ENCODE measurements around the gene PICK1. TPM values are rescaled to one million over a fixed set of nuclear protein-coding genes. Genes with fewer than 3 reads are reported as not detected.

PICK1 gene
- polyA plus RNA-seq, 1 donor = 32.0 TPM

DNA sequence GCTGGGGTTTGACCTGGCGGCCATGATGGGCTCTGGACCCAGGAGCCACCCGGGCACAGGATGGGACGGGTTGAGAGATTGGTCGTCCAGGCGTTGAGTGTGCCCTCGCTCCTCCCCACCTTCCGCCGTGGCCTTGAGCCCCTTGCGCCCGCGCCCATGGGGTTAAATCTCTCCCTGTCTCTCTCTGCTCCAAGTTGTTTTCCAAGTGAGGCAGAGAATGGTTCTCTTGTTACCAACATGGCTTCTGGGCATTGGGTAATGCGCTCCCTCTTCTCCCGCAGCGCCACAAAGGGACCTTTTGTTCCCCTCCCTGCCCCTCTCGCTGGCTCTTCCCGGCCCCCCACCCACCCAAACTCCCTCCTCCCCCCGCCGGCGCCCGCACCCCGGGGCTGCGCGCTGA, 18.8 kb upstream of the PICK1 start:
- WGBS (ENCODE audit: insufficient coverage, low lambda C conversion rate) = no CpG with 5 or more reads among the region's 23 CpGs
- DNase-seq = no peak
- no peak overlapping the region for H3K27ac ChIP-seq (ENCODE audit: low read length)

DNA sequence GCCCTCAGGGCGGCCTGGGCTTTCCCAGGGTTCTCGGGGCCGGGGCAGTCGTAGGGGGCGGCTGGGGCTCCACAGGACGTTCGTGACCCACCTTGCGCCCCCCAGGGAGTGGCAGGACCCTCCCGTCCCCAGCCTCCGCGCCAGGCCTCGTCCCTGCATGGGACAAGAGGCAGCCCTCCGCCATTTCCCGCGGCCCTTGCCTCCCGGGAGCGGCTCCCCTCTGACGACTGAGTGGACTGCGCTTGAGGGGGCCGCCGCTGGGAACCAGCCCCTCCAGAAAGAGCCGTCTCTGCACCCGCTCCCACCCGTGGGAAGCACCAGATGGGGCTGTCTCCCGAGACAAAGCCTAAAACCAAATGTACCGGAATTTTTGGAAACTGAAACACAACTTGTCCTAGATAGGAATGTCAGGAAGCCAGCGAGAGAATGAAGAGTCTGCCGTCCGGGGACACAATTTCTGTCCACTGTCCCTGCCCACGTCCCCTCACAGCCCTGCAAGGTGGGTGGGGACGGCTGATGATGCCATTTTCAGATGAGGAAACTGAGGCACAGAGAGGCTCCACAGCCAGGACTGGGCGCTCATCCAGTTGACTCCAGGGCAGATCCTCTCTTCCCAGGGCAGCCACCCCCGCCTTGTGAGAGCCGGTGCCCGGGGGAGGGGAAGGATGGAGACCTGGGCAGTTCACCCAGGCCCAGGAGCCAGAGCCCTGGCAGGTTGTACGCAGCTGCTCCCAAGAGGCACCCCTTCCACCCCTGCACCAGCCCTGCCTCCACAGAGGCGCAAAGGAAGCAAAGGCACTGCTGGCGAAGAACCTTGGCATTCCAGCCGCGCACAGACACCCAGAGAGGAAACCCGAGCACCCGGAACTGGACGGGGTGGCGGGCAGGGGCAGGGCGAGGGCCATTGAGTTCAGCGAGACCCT, 18.1 kb upstream of the PICK1 start:
- H3K4me3 ChIP-seq (ENCODE audit: low read length) = no peak overlapping the region
- no peaks in the 10 kb centered on the region for H3K27me3 ChIP-seq (ENCODE audit: control insufficient read depth, insufficient read depth, low read length)
- peaks cover 3% of the 10 kb centered on the region for H3K4me1 ChIP-seq (ENCODE audit: control insufficient read depth, insufficient read depth, low read length)
- H3K9me3 ChIP-seq (ENCODE audit: control insufficient read depth, low read depth, low read length) = no peaks in the 10 kb centered on the region
- DNase-seq = no peak
- H3K36me3 ChIP-seq (ENCODE audit: control insufficient read depth, insufficient read depth, low read length) = no peaks in the 10 kb centered on the region
- no peak overlapping the region for H3K27ac ChIP-seq (ENCODE audit: low read length)
- WGBS (ENCODE audit: insufficient coverage, low lambda C conversion rate) = no CpG with 5 or more reads among the region's 46 CpGs

More for the DNA sequence above, 18.8 kb upstream of the PICK1 start:
- H3K4me3 ChIP-seq (ENCODE audit: low read length) = no peak overlapping the region
- peaks cover 10% of the 10 kb centered on the region for H3K4me1 ChIP-seq (ENCODE audit: control insufficient read depth, insufficient read depth, low read length)
- no peaks in the 10 kb centered on the region for H3K9me3 ChIP-seq (ENCODE audit: control insufficient read depth, low read depth, low read length)
- no peaks in the 10 kb centered on the region for H3K36me3 ChIP-seq (ENCODE audit: control insufficient read depth, insufficient read depth, low read length)
- H3K27me3 ChIP-seq (ENCODE audit: control insufficient read depth, insufficient read depth, low read length) = no peaks in the 10 kb centered on the region

- Histone ChIP-seq H3K9me3 (ENCODE audit: control insufficient read depth, low read depth, low read length) (no peaks in the 10 kb centered on the region), H3K4me1 (ENCODE audit: control insufficient read depth, insufficient read depth, low read length) (no peaks in the 10 kb centered on the region), H3K27me3 (ENCODE audit: control insufficient read depth, insufficient read depth, low read length) (peaks cover 1% of the 10 kb centered on the region), H3K27ac (ENCODE audit: low read length) (no peak overlapping the region), H3K4me3 (ENCODE audit: low read length) (no peak overlapping the region), H3K36me3 (ENCODE audit: control insufficient read depth, insufficient read depth, low read length) (no peaks in the 10 kb centered on the region)
- WGBS (ENCODE audit: insufficient coverage, low lambda C conversion rate) = 76% methylated on average over 3 of the region's 20 CpGs
- DNase-seq = no peak
Observed at GRCh38 chr22:38040953-38041759, 16.0 kb upstream of the PICK1 start.

DNA sequence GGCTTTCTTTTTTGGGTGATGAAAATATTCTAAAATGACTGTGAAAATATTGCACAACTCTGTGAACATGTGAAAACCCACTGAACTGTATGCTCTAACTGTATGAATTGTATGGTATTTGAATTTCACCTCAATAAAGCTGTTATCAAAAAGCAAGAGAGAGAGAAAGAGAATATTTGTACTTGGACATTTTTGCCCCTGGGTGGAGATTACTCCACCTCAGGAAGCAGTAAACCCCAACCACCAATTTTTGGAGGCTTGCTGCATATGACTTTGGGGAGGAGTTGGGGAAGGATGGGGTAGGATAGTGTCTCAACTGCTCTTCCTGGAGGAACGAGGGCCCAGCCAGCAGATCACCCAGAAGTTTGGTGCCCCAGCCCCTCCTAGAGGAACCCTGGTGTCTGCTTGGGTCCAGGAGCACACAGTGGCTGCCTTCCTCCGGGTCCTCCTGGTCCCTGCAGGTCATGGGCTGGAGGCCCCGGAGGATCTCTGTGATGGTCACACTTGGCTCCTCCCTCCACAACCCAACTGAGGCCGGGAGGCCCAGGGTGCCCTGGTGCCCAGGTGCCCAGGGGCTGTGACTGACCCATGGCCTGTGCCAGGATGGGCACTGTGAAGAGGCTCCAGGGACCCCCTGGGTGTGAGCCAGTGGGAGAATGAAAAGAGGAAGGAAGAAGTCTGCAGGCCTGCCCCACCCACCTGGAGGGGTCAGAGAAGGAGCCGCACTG, 15.3 kb upstream of the PICK1 start:
- DNase-seq = no peak
- no CpG with 5 or more reads among the region's 5 CpGs for WGBS (ENCODE audit: insufficient coverage, low lambda C conversion rate)
- H3K27ac ChIP-seq (ENCODE audit: low read length) = no peak overlapping the region
- no peak overlapping the region for H3K4me3 ChIP-seq (ENCODE audit: low read length)
- no peaks in the 10 kb centered on the region for H3K9me3 ChIP-seq (ENCODE audit: control insufficient read depth, low read depth, low read length)
- H3K27me3 ChIP-seq (ENCODE audit: control insufficient read depth, insufficient read depth, low read length) = peaks cover 5% of the 10 kb centered on the region
- no peaks in the 10 kb centered on the region for H3K4me1 ChIP-seq (ENCODE audit: control insufficient read depth, insufficient read depth, low read length)
- no peaks in the 10 kb centered on the region for H3K36me3 ChIP-seq (ENCODE audit: control insufficient read depth, insufficient read depth, low read length)

GRCh38 chr22:38042488-38042790, 14.8 kb upstream of the PICK1 start:
- DNase-seq = no peak
- H3K27ac ChIP-seq (ENCODE audit: low read length) = no peak overlapping the region
- H3K9me3 ChIP-seq (ENCODE audit: control insufficient read depth, low read depth, low read length) = no peaks in the 10 kb centered on the region
- peaks cover 5% of the 10 kb centered on the region for H3K27me3 ChIP-seq (ENCODE audit: control insufficient read depth, insufficient read depth, low read length)
- H3K36me3 ChIP-seq (ENCODE audit: control insufficient read depth, insufficient read depth, low read length) = no peaks in the 10 kb centered on the region
- no CpG with 5 or more reads among the region's 1 CpG for WGBS (ENCODE audit: insufficient coverage, low lambda C conversion rate)
- H3K4me3 ChIP-seq (ENCODE audit: low read length) = no peak overlapping the region
- no peaks in the 10 kb centered on the region for H3K4me1 ChIP-seq (ENCODE audit: control insufficient read depth, insufficient read depth, low read length)

GRCh38 chr22:38043151-38044039, 13.8 kb upstream of the PICK1 start:
- H3K36me3 ChIP-seq (ENCODE audit: control insufficient read depth, insufficient read depth, low read length) = no peaks in the 10 kb centered on the region

GRCh38 chr22:38046070-38046748, 11.0 kb upstream of the PICK1 start:
- Histone ChIP-seq H3K36me3 (ENCODE audit: control insufficient read depth, insufficient read depth, low read length) (no peaks in the 10 kb centered on the region), H3K9me3 (ENCODE audit: control insufficient read depth, low read depth, low read length) (no peaks in the 10 kb centered on the region), H3K27me3 (ENCODE audit: control insufficient read depth, insufficient read depth, low read length) (peaks cover 5% of the 10 kb centered on the region), H3K4me1 (ENCODE audit: control insufficient read depth, insufficient read depth, low read length) (no peaks in the 10 kb centered on the region), H3K27ac (ENCODE audit: low read length) (no peak overlapping the region), H3K4me3 (ENCODE audit: low read length) (no peak overlapping the region)
- WGBS (ENCODE audit: insufficient coverage, low lambda C conversion rate) = no CpG with 5 or more reads among the region's 14 CpGs
- no peak for DNase-seq

More at GRCh38 chr22:38043151-38044039, 13.8 kb upstream of the PICK1 start:
- H3K27me3 ChIP-seq (ENCODE audit: control insufficient read depth, insufficient read depth, low read length) = peaks cover 5% of the 10 kb centered on the region
- DNase-seq = no peak
- no peak overlapping the region for H3K4me3 ChIP-seq (ENCODE audit: low read length)
- no peak overlapping the region for H3K27ac ChIP-seq (ENCODE audit: low read length)
- H3K4me1 ChIP-seq (ENCODE audit: control insufficient read depth, insufficient read depth, low read length) = no peaks in the 10 kb centered on the region
- H3K9me3 ChIP-seq (ENCODE audit: control insufficient read depth, low read depth, low read length) = no peaks in the 10 kb centered on the region
- 93% methylated on average over 4 of the region's 16 CpGs for WGBS (ENCODE audit: insufficient coverage, low lambda C conversion rate)

- Histone ChIP-seq H3K27ac (ENCODE audit: low read length) (no peak overlapping the region), H3K4me3 (ENCODE audit: low read length) (no peak overlapping the region), H3K27me3 (ENCODE audit: control insufficient read depth, insufficient read depth, low read length) (peaks cover 5% of the 10 kb centered on the region), H3K9me3 (ENCODE audit: control insufficient read depth, low read depth, low read length) (no peaks in the 10 kb centered on the region), H3K4me1 (ENCODE audit: control insufficient read depth, insufficient read depth, low read length) (no peaks in the 10 kb centered on the region), H3K36me3 (ENCODE audit: control insufficient read depth, insufficient read depth, low read length) (no peaks in the 10 kb centered on the region)
- DNase-seq = no peak
- no CpG with 5 or more reads among the region's 20 CpGs for WGBS (ENCODE audit: insufficient coverage, low lambda C conversion rate)
Observed at GRCh38 chr22:38049812-38050619, 7.2 kb upstream of the PICK1 start.

GRCh38 chr22:38050720-38051119, 6.5 kb upstream of the PICK1 start:
- H3K4me1 ChIP-seq (ENCODE audit: control insufficient read depth, insufficient read depth, low read length) = no peaks in the 10 kb centered on the region
- H3K27ac ChIP-seq (ENCODE audit: low read length) = no peak overlapping the region
- DNase-seq = no peak
- peaks cover 5% of the 10 kb centered on the region for H3K27me3 ChIP-seq (ENCODE audit: control insufficient read depth, insufficient read depth, low read length)
- H3K36me3 ChIP-seq (ENCODE audit: control insufficient read depth, insufficient read depth, low read length) = no peaks in the 10 kb centered on the region
- 90% methylated on average over 2 of the region's 7 CpGs for WGBS (ENCODE audit: insufficient coverage, low lambda C conversion rate)
- no peaks in the 10 kb centered on the region for H3K9me3 ChIP-seq (ENCODE audit: control insufficient read depth, low read depth, low read length)
- no peak overlapping the region for H3K4me3 ChIP-seq (ENCODE audit: low read length)
